GM18909 (cell line): ENCODE measurements around the gene HOGA1.
"Not testable (repeated sequence)": the region's sequence is repeated elsewhere in the genome, so short reads cannot be mapped to it uniquely, and the experiment has no call there.

Experiments used
- ATAC-seq: cut with Tn5 transposase; IDR thresholded peaks from one replicate; pipeline ENCODE4 v1.9.1; 2021; ENCODE audit warnings: mild to moderate bottlenecking; ENCODE audit not compliant: unreplicated experiment, poor library complexity

Gene HOGA1

GRCh38 chr10:97601268-97602215 lies 17.4 kb downstream of the HOGA1 start:
- no peak for ATAC-seq

GRCh38 chr10:97607095-97607636 lies 23.0 kb downstream of the HOGA1 start:
- ATAC-seq = no peak

- ATAC-seq = no peak
Observed at GRCh38 chr10:97608991-97609561, 24.9 kb downstream of the HOGA1 start.

- ATAC-seq = no peak
Observed at GRCh38 chr10:97611473-97611872, 27.3 kb downstream of the HOGA1 start.

- no peak for ATAC-seq
Observed at GRCh38 chr10:97612386-97612785, 28.2 kb downstream of the HOGA1 start.

- ATAC-seq = no peak
Observed at GRCh38 chr10:97618285-97618684, 34.1 kb downstream of the HOGA1 start.

- ATAC-seq = no peak
Observed at GRCh38 chr10:97618733-97619132, 34.5 kb downstream of the HOGA1 start.

GRCh38 chr10:97623277-97623676 lies 39.1 kb downstream of the HOGA1 start:
- no peak for ATAC-seq

GRCh38 chr10:97627731-97628130 lies 43.5 kb downstream of the HOGA1 start:
- ATAC-seq = no peak

GRCh38 chr10:97628228-97628627 lies 44.0 kb downstream of the HOGA1 start:
- ATAC-seq = no peak

GRCh38 chr10:97629289-97629688 lies 45.1 kb downstream of the HOGA1 start:
- no peak for ATAC-seq

GRCh38 chr10:97631098-97631497 lies 46.9 kb downstream of the HOGA1 start:
- no peak for ATAC-seq

GRCh38 chr10:97632949-97633884 lies 49.0 kb downstream of the HOGA1 start, which contains the start of gene MORN4:
Gene MORN4, minus strand, starts transcription at chr10:97633500. Its CDS starts 13,847 bp downstream, at chr10:97619653.
- peak; percentile 99 for ATAC-seq

- ATAC-seq = no peak
Observed at GRCh38 chr10:97633921-97634320, 49.7 kb downstream of the HOGA1 start.

- ATAC-seq = no peak
Observed at GRCh38 chr10:97635577-97635976, 51.4 kb downstream of the HOGA1 start.

- not testable (repeated sequence) for ATAC-seq
Observed at GRCh38 chr10:97639090-97639489, 54.9 kb downstream of the HOGA1 start.

- ATAC-seq = peak; percentile 97
Observed at GRCh38 chr10:97640174-97640867, 56.1 kb downstream of the HOGA1 start, which contains the start of gene PI4K2A. Gene PI4K2A, plus strand, starts transcription at chr10:97640671. Its CDS starts 72 bp downstream, at chr10:97640743.

GRCh38 chr10:97640868-97641811 lies 57.0 kb downstream of the HOGA1 start:
- peak; percentile 12 for ATAC-seq
